Posterior cingulate gyrus (tissue), 11 donors: ENCODE data around the gene GNA14.
"Not testable (repeated sequence)": the region's sequence is repeated elsewhere in the genome, so short reads cannot be mapped to it uniquely, and the experiment has no call there.

Experiments used
- DNase-seq, 10 donors: peaks; one replicate each; pipeline versions ENCODE4 v3.0.0 to v3.0.0-alpha.2; 2020 to 2021; ENCODE audit warnings: mixed read lengths in 3 of 10
- intact Hi-C: fragments of 100-400 bp; cut with DNase I; formaldehyde crosslinking; loops from one replicate; pipeline ENCODE4 v1.15.1; 2023

GNA14 gene

GRCh38 chr9:77648234-77649108 lies at the start of gene GNA14:
Gene GNA14 (minus strand): TSS chr9:77648322. CDS start chr9:77647793, 529 bp downstream.
- intact Hi-C loops: loop anchor here (10.0 kb wide), 1 partner anchor 96 kb away; no protein-coding TSS in a partner anchor
- peak in 9 of 10 donors; percentile 4 to 91 (median 45) for DNase-seq

GRCh38 chr9:77697238-77697984 lies 49.3 kb upstream of the GNA14 start:
- intact Hi-C loops: no loop called here
- no peak for DNase-seq

- DNase-seq, intact Hi-C loops: not testable (repeated sequence)
Observed at GRCh38 chr9:77690723-77691122, 42.6 kb upstream of the GNA14 start.

DNA sequence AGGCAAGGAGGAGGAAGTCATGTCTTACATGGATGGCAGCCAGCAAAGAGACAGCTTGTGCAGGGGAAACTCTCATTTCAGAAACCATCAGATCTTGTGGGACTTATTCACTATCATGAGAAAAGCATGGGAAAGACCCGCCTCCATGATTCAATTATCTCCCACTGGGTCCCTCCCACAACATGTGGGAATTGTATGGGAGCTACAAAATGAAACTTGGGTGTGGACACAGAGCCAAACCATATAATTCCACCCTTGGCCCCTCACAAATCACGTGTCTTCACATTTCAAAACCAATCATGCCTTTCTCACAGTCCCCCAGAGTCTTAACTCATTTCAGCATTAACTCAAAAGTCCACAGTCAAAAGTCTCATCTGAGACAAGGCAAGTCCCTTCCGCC lies 42.0 kb upstream of the GNA14 start:
- intact Hi-C loops, DNase-seq: not testable (repeated sequence)

DNA sequence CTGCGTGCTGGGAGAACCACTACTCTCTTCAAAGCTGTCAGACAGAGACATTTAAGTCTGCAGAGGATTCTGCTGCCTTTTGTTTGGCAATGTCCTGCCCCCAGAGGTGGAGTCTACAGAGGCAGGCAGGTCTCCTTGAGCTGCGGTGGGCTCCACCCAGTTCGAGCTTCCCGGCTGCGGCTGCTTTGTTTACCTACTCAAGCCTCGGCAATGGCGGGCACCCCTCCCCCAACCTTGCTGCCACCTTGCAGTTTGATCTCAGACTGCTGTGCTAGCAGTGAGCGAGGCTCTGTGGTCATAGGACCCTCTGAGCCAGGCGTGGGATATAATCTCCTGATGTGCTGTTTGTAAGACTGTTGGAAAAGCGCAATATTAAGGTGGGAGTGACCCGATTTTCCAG lies 39.6 kb upstream of the GNA14 start:
- DNase-seq, intact Hi-C loops: not testable (repeated sequence)

DNA sequence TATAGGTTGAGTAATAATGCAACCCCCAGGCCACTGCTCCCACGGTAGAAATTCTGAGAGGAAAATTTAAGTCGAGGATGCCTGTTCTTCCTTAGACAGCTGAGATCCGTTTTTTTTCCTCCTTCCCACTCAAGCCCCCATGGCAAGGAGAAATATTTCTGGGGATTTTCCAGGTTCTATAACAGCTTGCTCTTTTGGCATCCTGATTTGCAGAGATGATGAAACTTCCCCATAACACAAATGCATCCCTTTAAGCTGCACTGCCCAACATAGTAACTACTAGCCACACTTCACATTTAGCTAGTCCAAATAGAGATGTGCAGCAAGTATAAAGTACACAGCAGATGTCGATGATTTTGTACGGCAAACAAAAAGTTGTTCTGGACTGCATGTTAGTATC lies 32.5 kb upstream of the GNA14 start:
- no peak for DNase-seq
- intact Hi-C loops: no loop called here

- intact Hi-C loops: no loop called here
- DNase-seq: no peak
Observed at GRCh38 chr9:77679661-77680368, 31.7 kb upstream of the GNA14 start.

DNA sequence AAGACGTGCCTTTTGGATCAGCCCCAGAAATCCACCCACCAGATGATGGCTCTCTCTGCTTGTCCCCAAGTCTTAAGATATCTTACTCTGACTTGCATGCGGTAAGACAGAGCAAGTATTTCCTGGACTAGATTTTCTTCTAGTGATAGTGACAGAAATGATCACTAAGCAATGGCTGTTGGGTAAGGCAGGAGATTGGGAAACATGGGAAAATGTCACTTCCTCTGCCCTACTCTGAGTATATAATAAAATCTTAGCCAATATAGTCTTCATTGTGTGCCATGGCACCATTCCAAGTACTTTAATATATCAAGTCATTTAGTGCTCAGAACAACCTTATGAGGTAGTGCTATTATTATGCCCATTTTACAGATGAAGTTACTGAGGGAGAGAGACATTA lies 31.0 kb upstream of the GNA14 start:
- no peak for DNase-seq
- intact Hi-C loops: no loop called here

GRCh38 chr9:77677957-77678535 lies 29.9 kb upstream of the GNA14 start:
- no peak for DNase-seq

GRCh38 chr9:77677397-77677796 lies 29.3 kb upstream of the GNA14 start:
- intact Hi-C loops: no loop called here
- DNase-seq: no peak

More at GRCh38 chr9:77677957-77678535, 29.9 kb upstream of the GNA14 start:
- intact Hi-C loops: no loop called here

DNA sequence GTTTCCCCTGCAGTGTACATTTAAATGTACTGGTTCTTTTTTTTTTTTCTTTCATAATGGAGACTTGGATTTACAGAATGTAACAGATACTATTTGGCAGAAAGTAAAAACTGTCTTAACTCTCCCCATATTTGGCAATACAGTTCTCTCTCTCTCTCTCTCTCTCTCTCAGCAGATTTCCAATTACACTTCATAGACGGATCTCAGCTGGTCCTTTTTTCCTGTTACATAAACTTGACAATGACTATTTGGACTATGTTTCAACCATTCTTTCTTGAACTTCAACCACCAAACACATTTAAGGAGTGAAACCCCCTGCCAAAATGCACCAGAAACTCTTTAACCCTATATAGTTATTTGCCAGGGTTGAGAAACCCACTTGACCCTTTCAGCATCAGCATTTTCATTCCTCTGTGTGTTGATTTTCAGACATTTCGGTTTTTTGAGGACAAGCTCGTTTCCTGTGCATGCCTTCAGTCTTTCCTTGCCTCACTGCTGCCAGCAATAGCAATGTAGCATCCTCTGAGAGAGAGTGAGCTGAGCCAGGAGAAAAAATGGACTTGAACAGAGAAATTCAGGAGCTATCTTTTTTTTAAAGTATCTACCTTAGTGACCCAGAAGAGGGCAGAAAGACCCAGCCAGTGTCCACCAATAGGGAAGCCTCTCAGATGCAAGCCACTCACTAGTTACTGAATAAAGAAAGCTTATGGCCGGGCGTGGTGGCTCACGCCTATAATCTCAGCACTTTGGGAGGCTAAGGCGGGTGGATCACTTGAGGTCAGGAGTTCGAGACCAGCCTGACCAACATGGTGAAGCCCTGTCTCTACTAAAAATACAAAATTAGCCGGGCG lies 26.0 kb upstream of the GNA14 start:
- intact Hi-C loops: no loop called here
- DNase-seq: no peak

DNA sequence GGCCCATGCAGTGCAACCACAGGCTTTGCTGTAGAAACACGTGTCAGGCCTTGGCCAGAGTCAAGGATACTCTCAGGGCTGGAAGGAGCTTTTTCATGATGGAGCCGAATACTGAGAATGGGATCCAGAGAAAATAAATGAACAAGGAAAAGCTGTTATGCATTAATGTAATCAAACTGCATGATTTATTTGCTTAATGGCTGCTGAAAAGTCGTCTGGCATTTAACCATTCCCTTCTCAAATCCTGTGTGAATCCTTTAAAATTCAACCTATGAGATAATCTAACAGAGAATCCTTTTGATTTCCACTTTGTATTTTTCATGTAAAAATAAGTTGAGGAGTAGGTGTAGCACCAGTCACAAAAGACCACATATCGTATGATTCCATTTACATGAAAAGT lies 24.1 kb upstream of the GNA14 start:
- no peak for DNase-seq
- intact Hi-C loops: no loop called here

- DNase-seq: no peak
- intact Hi-C loops: no loop called here
Observed at GRCh38 chr9:77667151-77667550, 19.0 kb upstream of the GNA14 start.

DNA sequence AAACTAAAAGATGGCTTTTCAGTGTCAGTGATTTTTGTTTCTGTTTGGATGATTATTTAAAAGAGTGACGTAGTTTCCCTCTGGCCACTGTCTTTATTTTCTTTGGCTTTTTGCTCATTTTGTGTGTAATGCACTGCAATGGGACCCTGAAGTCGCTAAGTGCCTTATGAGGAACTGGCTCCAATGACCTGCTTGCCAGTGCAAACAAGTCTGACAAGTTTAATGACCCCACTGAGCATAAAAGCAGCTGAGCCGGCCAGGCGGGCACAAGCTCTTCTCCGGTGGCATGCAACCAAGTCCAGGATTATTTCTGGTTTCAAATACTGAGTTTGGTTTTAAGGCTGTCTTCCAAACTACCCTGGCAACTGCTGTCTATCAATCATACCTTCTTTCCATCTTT lies 15.6 kb upstream of the GNA14 start:
- no peak for DNase-seq
- intact Hi-C loops: no loop called here

GRCh38 chr9:77661566-77662085 lies 13.5 kb upstream of the GNA14 start:
- no peak for DNase-seq
- intact Hi-C loops: no loop called here

DNA sequence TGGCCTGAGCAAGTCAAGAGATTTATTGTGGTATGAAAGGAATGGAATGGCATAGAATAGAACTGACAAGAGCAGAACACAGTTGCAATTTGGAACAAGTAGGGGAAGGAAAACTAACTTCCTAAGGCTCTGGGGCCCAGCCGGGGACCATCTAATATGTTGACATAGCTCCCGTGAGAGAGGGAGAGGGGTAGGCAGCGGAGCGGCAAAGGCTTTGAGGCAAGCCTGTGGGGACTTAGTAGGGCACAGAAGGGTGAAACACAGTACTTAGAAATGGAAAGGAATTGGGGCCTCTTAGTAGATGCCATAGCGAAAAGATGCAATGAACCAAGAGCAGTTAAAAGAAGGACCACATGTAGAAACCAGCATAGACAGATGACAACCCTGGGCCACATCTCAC lies 11.8 kb upstream of the GNA14 start:
- intact Hi-C loops: no loop called here

GRCh38 chr9:77651203-77651602 lies 3.1 kb upstream of the GNA14 start:
- DNase-seq: no peak
- intact Hi-C loops: no loop called here

More for the DNA sequence above, 11.8 kb upstream of the GNA14 start:
- no peak for DNase-seq

GRCh38 chr9:77649109-77649812 lies 1.1 kb upstream of the GNA14 start:
- DNase-seq: no peak
- intact Hi-C loops: loop anchor here (10.0 kb wide), 1 partner anchor 96 kb away; no protein-coding TSS in a partner anchor
